Fibroblast of lung (primary cell): ENCODE data around the gene TMEM178A.

Experiments
- EZH2 ChIP-seq: IDR thresholded peaks from 2 replicates; pipeline ENCODE4 v1.5.1; 2012; ENCODE audit warnings: low read length, control low read depth, mild to moderate bottlenecking; ENCODE audit errors: missing control alignments
- TF ChIP-seq, protein P1 (sequence below), 2 donors: IDR thresholded peaks in 1 of 2; conservative IDR thresholded peaks in 1 of 2; 1 replicate in 1 of 2; 2 replicates in 1 of 2; pipeline ENCODE4 v1.5.1; 2011 to 2012; ENCODE audit warnings: low read length in 2 of 2, control low read depth in 1 of 2, inconsistent platforms in 1 of 2, low read depth in 1 of 2, mild to moderate bottlenecking in 1 of 2

DNA sequence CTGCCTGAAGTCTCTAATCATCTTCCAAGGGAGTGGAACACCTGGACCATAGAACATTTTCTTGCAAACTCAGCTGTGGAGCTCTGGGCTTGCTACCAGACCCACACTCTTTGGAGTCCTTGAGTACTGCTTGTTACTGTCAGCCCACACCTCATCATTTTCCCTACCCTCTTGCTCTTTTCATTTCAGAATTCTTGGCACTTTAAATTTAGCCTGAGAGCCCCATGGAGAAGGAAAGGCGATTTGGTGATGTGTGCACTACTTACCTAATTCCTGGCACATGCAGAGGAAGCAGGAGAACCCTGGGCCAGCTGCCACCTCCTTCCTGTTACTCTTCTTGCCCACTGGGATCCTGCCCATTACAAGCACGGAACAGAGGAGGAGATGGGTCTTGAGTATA lies 31.7 kb downstream of the TMEM178A start:
- TF ChIP-seq EZH2 = no peak
- TF ChIP-seq, protein P1, sequence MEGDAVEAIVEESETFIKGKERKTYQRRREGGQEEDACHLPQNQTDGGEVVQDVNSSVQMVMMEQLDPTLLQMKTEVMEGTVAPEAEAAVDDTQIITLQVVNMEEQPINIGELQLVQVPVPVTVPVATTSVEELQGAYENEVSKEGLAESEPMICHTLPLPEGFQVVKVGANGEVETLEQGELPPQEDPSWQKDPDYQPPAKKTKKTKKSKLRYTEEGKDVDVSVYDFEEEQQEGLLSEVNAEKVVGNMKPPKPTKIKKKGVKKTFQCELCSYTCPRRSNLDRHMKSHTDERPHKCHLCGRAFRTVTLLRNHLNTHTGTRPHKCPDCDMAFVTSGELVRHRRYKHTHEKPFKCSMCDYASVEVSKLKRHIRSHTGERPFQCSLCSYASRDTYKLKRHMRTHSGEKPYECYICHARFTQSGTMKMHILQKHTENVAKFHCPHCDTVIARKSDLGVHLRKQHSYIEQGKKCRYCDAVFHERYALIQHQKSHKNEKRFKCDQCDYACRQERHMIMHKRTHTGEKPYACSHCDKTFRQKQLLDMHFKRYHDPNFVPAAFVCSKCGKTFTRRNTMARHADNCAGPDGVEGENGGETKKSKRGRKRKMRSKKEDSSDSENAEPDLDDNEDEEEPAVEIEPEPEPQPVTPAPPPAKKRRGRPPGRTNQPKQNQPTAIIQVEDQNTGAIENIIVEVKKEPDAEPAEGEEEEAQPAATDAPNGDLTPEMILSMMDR (conservative IDR thresholded peaks at IDR 0.05 in 1 of 2, IDR thresholded peaks at IDR 0.05 in 1 of 2; ENCODE audit: low read depth in 1 of 2, low read length in 2 of 2) = no peak
